Osteocyte (in vitro differentiated cells): ENCODE measurements around the gene FBLN2. TPM values are rescaled to one million over a fixed set of nuclear protein-coding genes. Genes with fewer than 3 reads are reported as not detected.
"Not testable (repeated sequence)": the region's sequence is repeated elsewhere in the genome, so short reads cannot be mapped to it uniquely, and the experiment has no call there.

Source experiments
- DNase-seq: peaks from one replicate; pipeline ENCODE4 v3.0.0; 2021; ENCODE audit warnings: mixed read lengths; ENCODE audit not compliant: unreplicated experiment; ENCODE audit errors: extremely low spot score
- H3K27ac Mint-ChIP-seq: one replicate; pipeline ENCODE4 v1.8.0; 2021; ENCODE audit warnings: mild to moderate bottlenecking, mixed read lengths; ENCODE audit not compliant: unreplicated experiment
- H3K27me3 Mint-ChIP-seq: one replicate; pipeline ENCODE4 v1.8.0; 2021; ENCODE audit warnings: mixed read lengths; ENCODE audit not compliant: unreplicated experiment
- H3K36me3 Mint-ChIP-seq: one replicate; pipeline ENCODE4 v1.8.0; 2021; ENCODE audit warnings: mixed read lengths; ENCODE audit not compliant: unreplicated experiment
- H3K4me1 Mint-ChIP-seq: one replicate; pipeline ENCODE4 v1.8.0; 2021; ENCODE audit warnings: mixed read lengths; ENCODE audit not compliant: unreplicated experiment
- H3K4me3 Mint-ChIP-seq: one replicate; pipeline ENCODE4 v1.8.0; 2021; ENCODE audit warnings: mild to moderate bottlenecking, moderate library complexity, mixed read lengths; ENCODE audit not compliant: unreplicated experiment
- H3K9me3 Mint-ChIP-seq: one replicate; pipeline ENCODE4 v1.8.0; 2021; ENCODE audit warnings: mixed read lengths; ENCODE audit not compliant: unreplicated experiment
- CTCF ChIP-seq: fragments of 200-600 bp; sonication (generic); IDR thresholded peaks from 2 replicates; pipeline ENCODE4 v1.5.0; 2021; ENCODE audit warnings: antibody characterized with exemption, mild to moderate bottlenecking, moderate library complexity
- total RNA-seq: library from RNA; stranded (reverse); gene quantifications from 2 replicates; pipeline ENCODE4 v1.2.1, GENCODE V29; 2021

The FBLN2 gene
- total RNA-seq, 1 donor from 2014 or later, result 215 TPM

DNA sequence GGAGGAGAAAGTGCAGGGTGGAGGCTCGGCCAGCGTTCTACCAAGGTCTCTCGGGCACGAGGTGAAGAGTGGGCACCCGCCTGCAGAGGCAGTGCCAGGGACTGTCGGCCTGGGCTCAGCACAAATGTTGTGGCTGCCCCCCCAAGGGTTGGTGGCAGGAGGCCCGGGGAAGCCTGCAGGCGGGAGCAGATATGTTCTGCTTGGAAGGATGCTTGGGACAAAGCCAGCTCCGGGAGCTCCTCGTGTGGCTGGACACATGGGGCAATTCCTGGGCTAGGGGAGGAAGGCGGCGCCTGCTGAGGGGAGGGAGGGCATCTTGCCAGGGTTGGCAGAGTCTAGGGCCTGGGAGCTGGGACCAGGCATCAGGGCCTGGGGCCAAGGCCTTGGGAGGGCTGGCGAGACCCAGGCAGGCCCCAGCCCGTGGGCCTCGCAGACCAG is 30.4 kb upstream of the FBLN2 start:
- H3K4me1 Mint-ChIP-seq, result peaks cover 52% of the 10 kb centered on the region
- H3K4me3 Mint-ChIP-seq, result no peak overlapping the region
- no peaks in the 10 kb centered on the region for H3K9me3 Mint-ChIP-seq
- H3K27ac Mint-ChIP-seq, result peak overlapping the region; percentile 82
- peak; percentile 91 for DNase-seq
- TF ChIP-seq CTCF, result peak; percentile 14
- H3K36me3 Mint-ChIP-seq, result no peaks in the 10 kb centered on the region
- H3K27me3 Mint-ChIP-seq, result no peaks in the 10 kb centered on the region

- Mint-ChIP-seq H3K4me1 (peaks cover 47% of the 10 kb centered on the region), H3K27ac (peak overlapping the region; percentile 82), H3K27me3 (no peaks in the 10 kb centered on the region), H3K9me3 (no peaks in the 10 kb centered on the region), H3K4me3 (no peak overlapping the region), H3K36me3 (no peaks in the 10 kb centered on the region)
- DNase-seq, result no peak
- TF ChIP-seq CTCF, result no peak
Observed at GRCh38 chr3:13519006-13519791, 29.7 kb upstream of the FBLN2 start.

- no peaks in the 10 kb centered on the region for H3K27me3 Mint-ChIP-seq
- no peak overlapping the region for H3K4me3 Mint-ChIP-seq
- no peaks in the 10 kb centered on the region for H3K9me3 Mint-ChIP-seq
- TF ChIP-seq CTCF, result no peak
- no peaks in the 10 kb centered on the region for H3K36me3 Mint-ChIP-seq
- peaks cover 45% of the 10 kb centered on the region for H3K4me1 Mint-ChIP-seq
- no peak for DNase-seq
- H3K27ac Mint-ChIP-seq, result no peak overlapping the region
Observed at GRCh38 chr3:13520326-13520880, 28.5 kb upstream of the FBLN2 start.

GRCh38 chr3:13521309-13521708 is 27.6 kb upstream of the FBLN2 start:
- no peaks in the 10 kb centered on the region for H3K27me3 Mint-ChIP-seq
- H3K36me3 Mint-ChIP-seq, result no peaks in the 10 kb centered on the region
- no peak overlapping the region for H3K27ac Mint-ChIP-seq

GRCh38 chr3:13521749-13522148 is 27.2 kb upstream of the FBLN2 start:
- H3K36me3 Mint-ChIP-seq, H3K27ac Mint-ChIP-seq, H3K4me3 Mint-ChIP-seq, H3K9me3 Mint-ChIP-seq, DNase-seq, H3K27me3 Mint-ChIP-seq: not testable (repeated sequence)
- H3K4me1 Mint-ChIP-seq, result peaks cover 54% of the 10 kb centered on the region

More at GRCh38 chr3:13521309-13521708, 27.6 kb upstream of the FBLN2 start:
- H3K4me1 Mint-ChIP-seq, result peaks cover 51% of the 10 kb centered on the region
- no peak for DNase-seq
- H3K4me3 Mint-ChIP-seq, result no peak overlapping the region
- no peaks in the 10 kb centered on the region for H3K9me3 Mint-ChIP-seq
- no peak for TF ChIP-seq CTCF
